IMR-90 (cell line): Measurements from ENCODE around the gene EGFR. TPM values are rescaled to one million over a fixed set of nuclear protein-coding genes. Genes with fewer than 3 reads are reported as not detected.

Experiments used
- ATAC-seq: fragments of 200-7000 bp; cut with Tn5 transposase; 2 replicates; pipeline ENCODE4 v1.9.1; 2020; ENCODE audit warnings: low read depth, mild to moderate bottlenecking, moderate library complexity
- BruUV-seq: library from RNA; stranded (reverse); fragments of 400-500 nt; replicated peaks from 2 replicates; lab custom pipeline; 2021; lab: Mats Ljungman, UMichigan
- CTCF ChIA-PET: fragments of 300-600 bp; formaldehyde crosslinking; extraction: SDS; loops from one replicate; lab custom pipeline; 2021; ENCODE audit warnings: antibody characterized with exemption; lab: Yijun Ruan, JAX
- POLR2A ChIA-PET: fragments of 300-600 bp; sonication (Branson Sonifier 250); formaldehyde crosslinking; loops from one replicate; lab custom pipeline; 2022; ENCODE audit warnings: antibody characterized with exemption; ENCODE audit not compliant: unreplicated experiment; lab: Charles Lee
- DNase-seq: peaks from one replicate; pipeline ENCODE4 v3.0.0; 2013
- H2AFZ ChIP-seq: replicated peaks from 2 replicates; pipeline ENCODE3; 2013; ENCODE audit warnings: low read length, mild to moderate bottlenecking; ENCODE audit not compliant: poor library complexity
- H2AK5ac ChIP-seq: 2 replicates; pipeline ENCODE4 v1.6.1; 2013; ENCODE audit warnings: low read depth, low read length, inconsistent platforms
- H2AK9ac ChIP-seq: replicated peaks from 2 replicates; pipeline ENCODE3; 2013; ENCODE audit warnings: mild to moderate bottlenecking, low read depth, low read length, moderate library complexity; ENCODE audit not compliant: poor library complexity
- H2BK120ac ChIP-seq: 2 replicates; pipeline ENCODE4 v1.6.1; 2013; ENCODE audit warnings: low read depth, low read length, inconsistent platforms
- H2BK15ac ChIP-seq: 3 replicates; pipeline ENCODE4 v1.6.1; 2013; ENCODE audit warnings: low read depth, low read length, inconsistent platforms
- H2BK20ac ChIP-seq: 2 replicates; pipeline ENCODE4 v1.6.1; 2013; ENCODE audit warnings: low read depth, mild to moderate bottlenecking, inconsistent platforms, low read length, moderate library complexity
- H2BK5ac ChIP-seq: 2 replicates; pipeline ENCODE4 v1.6.1; 2013; ENCODE audit warnings: mild to moderate bottlenecking, low read depth, low read length, inconsistent platforms; ENCODE audit not compliant: poor library complexity, severe bottlenecking
- H3K14ac ChIP-seq: replicated peaks from 2 replicates; pipeline ENCODE4 v1.6.1; 2013; ENCODE audit warnings: low read depth, low read length, inconsistent platforms
- H3K18ac ChIP-seq: 2 replicates; pipeline ENCODE4 v1.6.1; 2013; ENCODE audit warnings: low read depth, low read length, control low read depth
- H3K23ac ChIP-seq: 2 replicates; pipeline ENCODE4 v1.6.1; 2013; ENCODE audit warnings: low read depth, low read length, inconsistent platforms
- H3K27ac ChIP-seq: 2 replicates; pipeline ENCODE4 v1.5.1; 2013; ENCODE audit warnings: mild to moderate bottlenecking, control low read depth, low read length; ENCODE audit not compliant: insufficient read depth
- H3K27me3 ChIP-seq: 2 replicates; pipeline ENCODE4 v1.6.1; 2013; ENCODE audit warnings: low read length; ENCODE audit not compliant: control insufficient read depth, insufficient read depth
- H3K36me3 ChIP-seq: 2 replicates; pipeline ENCODE4 v1.6.1; 2013; ENCODE audit warnings: low read length, mixed read lengths; ENCODE audit not compliant: control insufficient read depth, insufficient read depth
- H3K4ac ChIP-seq: 2 replicates; pipeline ENCODE4 v1.6.1; 2013; ENCODE audit warnings: low read depth, low read length, inconsistent platforms
- H3K4me1 ChIP-seq: 2 replicates; pipeline ENCODE4 v1.6.1; 2013; ENCODE audit warnings: low read length, mixed read lengths; ENCODE audit not compliant: control insufficient read depth, insufficient read depth
- H3K4me2 ChIP-seq: 2 replicates; pipeline ENCODE4 v1.6.1; 2013; ENCODE audit warnings: low read depth, mild to moderate bottlenecking, control low read depth, low read length, moderate library complexity
- H3K4me3 ChIP-seq: 2 replicates; pipeline ENCODE4 v1.5.1; 2013; ENCODE audit warnings: low read depth, mild to moderate bottlenecking, control low read depth, low read length, moderate library complexity; ENCODE audit not compliant: insufficient read depth
- H3K56ac ChIP-seq: 2 replicates; pipeline ENCODE4 v1.6.1; 2013; ENCODE audit warnings: low read length, inconsistent platforms; ENCODE audit not compliant: insufficient read depth; ENCODE audit errors: extremely low read depth
- H3K79me1 ChIP-seq, 2 experiments: 2 replicates each; pipeline ENCODE4 v1.6.1; 2013; ENCODE audit warnings: low read length in 2 of 2, inconsistent platforms in 1 of 2, low read depth in 1 of 2
- H3K9ac ChIP-seq: 2 replicates; pipeline ENCODE4 v1.6.1; 2013; ENCODE audit warnings: low read depth, low read length, control low read depth
- H3K9me1 ChIP-seq: 2 replicates; pipeline ENCODE4 v1.6.1; 2013; ENCODE audit warnings: low read length, inconsistent platforms; ENCODE audit not compliant: insufficient read depth
- H3K9me3 ChIP-seq: 2 replicates; pipeline ENCODE4 v1.6.1; 2013; ENCODE audit warnings: low read length; ENCODE audit not compliant: control insufficient read depth, insufficient read depth
- H4K20me1 ChIP-seq: 2 replicates; pipeline ENCODE4 v1.6.1; 2013; ENCODE audit warnings: low read length, inconsistent platforms; ENCODE audit not compliant: insufficient read depth
- H4K5ac ChIP-seq: 2 replicates; pipeline ENCODE4 v1.6.1; 2013; ENCODE audit warnings: mild to moderate bottlenecking, low read depth, low read length, control low read depth
- H4K8ac ChIP-seq, 2 experiments: 2 replicates each; pipeline ENCODE4 v1.6.1; 2013; ENCODE audit warnings: low read depth in 2 of 2, low read length in 2 of 2, control low read depth in 1 of 2, inconsistent platforms in 1 of 2
- H4K91ac ChIP-seq: 2 replicates; pipeline ENCODE4 v1.6.1; 2013; ENCODE audit warnings: low read depth, low read length, inconsistent platforms; ENCODE audit not compliant: insufficient read depth
- BHLHE40 ChIP-seq: fragments of 150-350 bp; IDR thresholded peaks from 2 replicates; pipeline ENCODE4 v1.6.1; 2016; ENCODE audit warnings: mild to moderate bottlenecking, low read depth, low read length
- CEBPB ChIP-seq: IDR thresholded peaks from 2 replicates; pipeline ENCODE4 v1.6.1; 2012; ENCODE audit warnings: low read depth, low read length, improper control_type of control experiment
- CHD1 ChIP-seq: IDR thresholded peaks from 2 replicates; pipeline ENCODE4 v1.6.1; 2012; ENCODE audit warnings: low read depth, low read length, improper control_type of control experiment
- CTCF ChIP-seq: conservative IDR thresholded peaks from 2 replicates; pipeline ENCODE4 v1.5.1; 2012; ENCODE audit warnings: mild to moderate bottlenecking, low read depth, low read length, improper control_type of control experiment
- FOS ChIP-seq: fragments of 150-350 bp; IDR thresholded peaks from 2 replicates; pipeline ENCODE4 v1.6.1; 2016; ENCODE audit warnings: low read depth, low read length
- MAFK ChIP-seq: IDR thresholded peaks from 2 replicates; pipeline ENCODE4 v1.6.1; 2012; ENCODE audit warnings: low read depth, low read length, improper control_type of control experiment
- MAZ ChIP-seq: IDR thresholded peaks from 2 replicates; pipeline ENCODE4 v1.6.1; 2012; ENCODE audit warnings: low read depth, mild to moderate bottlenecking, low read length, improper control_type of control experiment, moderate library complexity, borderline replicate concordance
- MXI1 ChIP-seq: IDR thresholded peaks from 2 replicates; pipeline ENCODE4 v1.6.1; 2012; ENCODE audit warnings: low read depth, mild to moderate bottlenecking, low read length, moderate library complexity, borderline replicate concordance
- NFE2L2 ChIP-seq: fragments of 150-350 bp; IDR thresholded peaks from 2 replicates; pipeline ENCODE4 v1.6.1; 2016; ENCODE audit warnings: low read depth, mild to moderate bottlenecking, low read length
- POLR2A ChIP-seq: IDR thresholded peaks from 2 replicates; pipeline ENCODE4 v1.6.1; 2012; ENCODE audit warnings: mild to moderate bottlenecking, low read depth, low read length
- RAD21 ChIP-seq: IDR thresholded peaks from 2 replicates; pipeline ENCODE4 v1.6.1; 2012; ENCODE audit warnings: low read length, improper control_type of control experiment
- RCOR1 ChIP-seq: IDR thresholded peaks from 2 replicates; pipeline ENCODE4 v1.6.1; 2012; ENCODE audit warnings: mild to moderate bottlenecking, low read length, improper control_type of control experiment; ENCODE audit not compliant: insufficient replicate concordance
- RFX5 ChIP-seq: IDR thresholded peaks from 2 replicates; pipeline ENCODE4 v1.8.0; 2012; ENCODE audit warnings: low read depth, mild to moderate bottlenecking, low read length, moderate library complexity
- SMC3 ChIP-seq: fragments of 150-350 bp; IDR thresholded peaks from 2 replicates; pipeline ENCODE4 v1.6.1; 2016; ENCODE audit warnings: low read depth, mild to moderate bottlenecking, antibody characterized with exemption, low read length, moderate library complexity
- USF2 ChIP-seq: fragments of 150-350 bp; IDR thresholded peaks from 2 replicates; pipeline ENCODE4 v1.6.1; 2017; ENCODE audit warnings: mild to moderate bottlenecking, antibody characterized with exemption, low read length, low read depth
- dilution Hi-C: fragments of 300-500 bp; cut with HindIII; formaldehyde crosslinking; loops from one replicate; pipeline ENCODE4 v1.14.3; 2018; ENCODE audit warnings: low sequenced_read_pairs; ENCODE audit not compliant: unreplicated experiment
- in situ Hi-C: fragments of 300-500 bp; cut with MboI; formaldehyde crosslinking; loops from 3 replicates; pipeline ENCODE4 v1.14.3; 2019; ENCODE audit warnings: low sequenced_read_pairs, inconsistent platforms, mixed read lengths
- intact Hi-C: fragments of 100-400 bp; cut with micrococcal nuclease; formaldehyde crosslinking; loops from 2 replicates; pipeline ENCODE4 v1.10.0; 2022
- polyA plus RNA-seq, 3 experiments: library from polyadenylated mRNA; depleted of rRNA; stranded (reverse); fragments of >200 nt; gene quantifications; 2 replicates each; pipeline ENCODE4 v1.2.3, GENCODE V29; 2012; ENCODE audit warnings: low replicate concordance in 1 of 3
- total RNA-seq: library from RNA; depleted of rRNA; stranded (reverse); fragments of >200 nt; gene quantifications from 2 replicates; pipeline ENCODE4 v1.2.3, GENCODE V29; 2012
- TF ChIP-seq, protein P1 (sequence below): fragments of 150-350 bp; IDR thresholded peaks from 2 replicates; pipeline ENCODE4 v1.6.1; 2016; ENCODE audit warnings: low read depth, mild to moderate bottlenecking, low read length, moderate library complexity, borderline replicate concordance

EGFR gene
- total and polyA plus RNA-seq, 2 of the 4 experiments (the other 2 are of a cell fraction) = 36.9 to 60.4 TPM

- ChIA-PET CTCF (no interaction called here), POLR2A (interaction anchor here (0.5 to 0.7 kb wide), 2 partner anchors 14 to 433 kb away, joined by 5 to 6 read pairs; no protein-coding TSS in a partner anchor)
- Histone ChIP-seq H4K5ac (no peak overlapping the region), H4K20me1 (peaks cover 28% of the 10 kb centered on the region), H2BK15ac (no peak overlapping the region), H2AK5ac (no peak overlapping the region), H3K4ac (no peak overlapping the region), H2BK20ac (no peak overlapping the region), H3K36me3 (peaks cover 7% of the 10 kb centered on the region), H3K9me3 (no peaks in the 10 kb centered on the region), H3K23ac (no peak overlapping the region), H2AFZ (no peak overlapping the region), H3K27ac (no peak overlapping the region), H3K9ac (no peak overlapping the region), H3K27me3 (no peaks in the 10 kb centered on the region), H3K4me1 (peaks cover 32% of the 10 kb centered on the region), H2BK5ac (no peak overlapping the region), H4K91ac (no peak overlapping the region), H3K14ac (no peak overlapping the region), H3K4me2 (no peak overlapping the region), H2AK9ac (no peak overlapping the region), H3K4me3 (no peak overlapping the region), H3K9me1 (peaks cover 41% of the 10 kb centered on the region), H2BK120ac (no peak overlapping the region), H3K56ac (no peak overlapping the region), H3K18ac (no peak overlapping the region), H3K79me1 (peaks cover 44 to 94% of the 10 kb centered on the region in 2 experiments), H4K8ac (no peak overlapping the region)
- intact Hi-C loops = no loop called here
- DNase-seq (no peak), ATAC-seq (no peak)
- in situ Hi-C loops = no loop called here
- BruUV-seq = no TSS peak
- dilution Hi-C loops = no loop called here
- no peak for TF ChIP-seq MAFK
- no peak for TF ChIP-seq USF2
- TF ChIP-seq FOS = no peak
- no peak for TF ChIP-seq NFE2L2
- TF ChIP-seq MAZ = no peak
- TF ChIP-seq SMC3 = no peak
- TF ChIP-seq POLR2A = no peak
- TF ChIP-seq, protein P1, sequence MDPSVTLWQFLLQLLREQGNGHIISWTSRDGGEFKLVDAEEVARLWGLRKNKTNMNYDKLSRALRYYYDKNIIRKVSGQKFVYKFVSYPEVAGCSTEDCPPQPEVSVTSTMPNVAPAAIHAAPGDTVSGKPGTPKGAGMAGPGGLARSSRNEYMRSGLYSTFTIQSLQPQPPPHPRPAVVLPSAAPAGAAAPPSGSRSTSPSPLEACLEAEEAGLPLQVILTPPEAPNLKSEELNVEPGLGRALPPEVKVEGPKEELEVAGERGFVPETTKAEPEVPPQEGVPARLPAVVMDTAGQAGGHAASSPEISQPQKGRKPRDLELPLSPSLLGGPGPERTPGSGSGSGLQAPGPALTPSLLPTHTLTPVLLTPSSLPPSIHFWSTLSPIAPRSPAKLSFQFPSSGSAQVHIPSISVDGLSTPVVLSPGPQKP = no peak
- TF ChIP-seq RCOR1 = no peak
- TF ChIP-seq RFX5 = no peak
- no peak for TF ChIP-seq CHD1
- no peak for TF ChIP-seq CEBPB
- TF ChIP-seq BHLHE40 = no peak
- TF ChIP-seq RAD21 = no peak
- no peak for TF ChIP-seq CTCF
- no peak for TF ChIP-seq MXI1
Observed at GRCh38 chr7:55080000-55080623, 61.3 kb downstream of the EGFR start.
